Measurements from ENCODE around the gene ITGBL1. TPM values are rescaled to one million over a fixed set of nuclear protein-coding genes. Genes with fewer than 3 reads are reported as not detected.

Gene ITGBL1
- total RNA-seq, 4 donors from 2014 or later, result 0.83 to 28.0 (median 3.0) TPM

DNA sequence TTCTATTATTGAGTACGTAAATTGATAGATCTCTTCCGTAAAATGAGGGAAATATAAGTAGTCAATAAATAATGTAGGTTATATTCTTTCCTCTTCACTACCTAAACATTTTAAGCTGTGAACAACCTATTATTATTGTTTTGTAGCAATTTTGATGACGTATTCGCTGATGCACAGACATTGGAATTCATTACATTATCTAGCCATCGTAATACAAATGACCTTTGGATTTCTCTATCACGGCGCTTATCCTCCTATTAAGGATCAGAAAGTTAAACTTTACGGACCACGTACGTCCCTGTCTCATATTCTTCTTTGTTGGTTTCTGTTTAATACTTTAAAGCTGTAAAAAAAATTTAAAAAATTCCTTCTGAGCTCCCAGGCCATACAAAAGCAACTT lies 264.9 kb downstream of the ITGBL1 start:
- intact Hi-C loops (cut with DNase I), result no loop called here
- H3K36me3 ChIP-seq, result no peaks in the 10 kb centered on the region
- TF ChIP-seq, protein P1, sequence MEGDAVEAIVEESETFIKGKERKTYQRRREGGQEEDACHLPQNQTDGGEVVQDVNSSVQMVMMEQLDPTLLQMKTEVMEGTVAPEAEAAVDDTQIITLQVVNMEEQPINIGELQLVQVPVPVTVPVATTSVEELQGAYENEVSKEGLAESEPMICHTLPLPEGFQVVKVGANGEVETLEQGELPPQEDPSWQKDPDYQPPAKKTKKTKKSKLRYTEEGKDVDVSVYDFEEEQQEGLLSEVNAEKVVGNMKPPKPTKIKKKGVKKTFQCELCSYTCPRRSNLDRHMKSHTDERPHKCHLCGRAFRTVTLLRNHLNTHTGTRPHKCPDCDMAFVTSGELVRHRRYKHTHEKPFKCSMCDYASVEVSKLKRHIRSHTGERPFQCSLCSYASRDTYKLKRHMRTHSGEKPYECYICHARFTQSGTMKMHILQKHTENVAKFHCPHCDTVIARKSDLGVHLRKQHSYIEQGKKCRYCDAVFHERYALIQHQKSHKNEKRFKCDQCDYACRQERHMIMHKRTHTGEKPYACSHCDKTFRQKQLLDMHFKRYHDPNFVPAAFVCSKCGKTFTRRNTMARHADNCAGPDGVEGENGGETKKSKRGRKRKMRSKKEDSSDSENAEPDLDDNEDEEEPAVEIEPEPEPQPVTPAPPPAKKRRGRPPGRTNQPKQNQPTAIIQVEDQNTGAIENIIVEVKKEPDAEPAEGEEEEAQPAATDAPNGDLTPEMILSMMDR (IDR thresholded peaks at IDR 0.05), result no peak
- TF ChIP-seq POLR2A (IDR thresholded peaks at IDR 0.05), result no peak
- no peaks in the 10 kb centered on the region for H3K4me1 ChIP-seq
- no peak overlapping the region for H3K27ac ChIP-seq
- H3K9me3 ChIP-seq, result no peaks in the 10 kb centered on the region
- no peak overlapping the region for H3K4me3 ChIP-seq
- 92 to 93% methylated on average over 10 of the region's 10 CpGs for WGBS, 2 donors
- DNase-seq, result no peak
- H3K27me3 ChIP-seq, result no peaks in the 10 kb centered on the region

DNA sequence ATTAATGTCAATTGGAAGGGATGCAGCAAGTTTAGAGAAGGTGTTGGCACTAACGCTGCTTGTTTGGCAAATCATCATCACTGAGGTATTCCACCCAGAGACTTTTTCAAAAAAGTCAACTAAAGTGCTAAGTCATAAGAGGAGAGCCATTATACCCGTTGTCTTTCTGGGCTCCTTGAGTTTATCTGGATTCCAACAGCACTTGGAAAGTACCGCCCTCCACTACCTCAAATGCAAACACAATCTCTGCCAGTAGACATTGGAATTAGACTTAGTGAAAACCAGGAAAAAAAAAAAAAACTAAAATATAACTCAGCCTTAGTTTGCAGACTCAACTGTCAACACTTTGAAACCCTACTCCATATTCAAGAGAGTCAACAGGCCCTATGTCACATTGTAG lies 266.0 kb downstream of the ITGBL1 start:
- Histone ChIP-seq H3K27me3 (no peaks in the 10 kb centered on the region), H3K36me3 (no peaks in the 10 kb centered on the region), H3K27ac (no peak overlapping the region), H3K4me1 (no peaks in the 10 kb centered on the region), H3K9me3 (no peaks in the 10 kb centered on the region), H3K4me3 (no peak overlapping the region)
- no peak for DNase-seq
- intact Hi-C loops (cut with DNase I), result no loop called here
- no peak for TF ChIP-seq POLR2A (IDR thresholded peaks at IDR 0.05)
- TF ChIP-seq, protein P1 (IDR thresholded peaks at IDR 0.05), result no peak
- 40 to 74% methylated on average over 3 of the region's 3 CpGs for WGBS, 2 donors

DNA sequence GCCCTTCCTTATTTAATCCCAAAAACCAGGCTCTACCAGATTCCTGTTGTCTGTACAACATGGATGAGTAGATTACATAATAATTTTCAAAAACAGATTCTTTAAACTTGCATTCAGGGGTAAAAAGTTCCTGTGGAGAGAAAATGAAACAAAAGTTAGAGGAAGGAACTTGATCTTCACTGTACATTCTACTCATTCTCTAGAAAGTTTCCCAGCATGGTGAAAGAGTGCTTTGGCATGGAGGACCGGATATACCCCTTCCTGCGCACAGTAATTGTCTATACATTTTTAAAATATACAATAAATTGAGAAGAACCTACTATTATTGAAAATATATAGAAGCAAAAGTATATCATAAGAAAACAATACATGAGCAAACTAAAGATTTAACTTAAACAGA lies 274.2 kb downstream of the ITGBL1 start:
- H3K36me3 ChIP-seq, result no peaks in the 10 kb centered on the region
- no peak overlapping the region for H3K4me3 ChIP-seq
- intact Hi-C loops (cut with DNase I), result no loop called here
- 75 to 79% methylated on average over 2 of the region's 2 CpGs for WGBS, 2 donors
- no peak overlapping the region for H3K27ac ChIP-seq
- no peaks in the 10 kb centered on the region for H3K9me3 ChIP-seq
- DNase-seq, result no peak
- H3K4me1 ChIP-seq, result no peaks in the 10 kb centered on the region
- no peaks in the 10 kb centered on the region for H3K27me3 ChIP-seq
- TF ChIP-seq, protein P1 (IDR thresholded peaks at IDR 0.05), result no peak
- no peak for TF ChIP-seq POLR2A (IDR thresholded peaks at IDR 0.05)

DNA sequence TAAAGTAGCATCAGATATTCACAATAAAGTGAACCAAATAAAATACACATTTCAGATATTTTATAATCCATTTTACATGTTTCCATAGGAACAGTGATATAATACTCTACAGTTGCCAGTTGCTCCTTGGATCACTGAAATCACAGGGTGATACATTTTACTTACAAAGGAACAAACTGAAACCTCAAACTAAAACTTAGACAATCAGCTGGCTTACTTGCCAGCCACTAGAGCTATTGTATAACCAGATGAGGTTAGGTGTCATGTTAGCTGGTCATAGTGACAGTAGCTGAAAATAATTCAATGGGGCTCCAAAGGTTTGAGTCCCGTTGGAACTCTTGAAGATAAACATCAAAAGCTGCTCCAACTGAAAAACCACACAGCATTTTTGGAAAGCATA lies 274.6 kb downstream of the ITGBL1 start:
- no peak for DNase-seq
- Histone ChIP-seq H3K27ac (no peak overlapping the region), H3K4me3 (no peak overlapping the region), H3K27me3 (no peaks in the 10 kb centered on the region), H3K4me1 (no peaks in the 10 kb centered on the region), H3K9me3 (no peaks in the 10 kb centered on the region), H3K36me3 (no peaks in the 10 kb centered on the region)
- TF ChIP-seq, protein P1 (IDR thresholded peaks at IDR 0.05), result no peak
- TF ChIP-seq POLR2A (IDR thresholded peaks at IDR 0.05), result no peak
- 12 to 38% methylated on average over 1 of the region's 1 CpG for WGBS, 2 donors
- intact Hi-C loops (cut with DNase I), result no loop called here

DNA sequence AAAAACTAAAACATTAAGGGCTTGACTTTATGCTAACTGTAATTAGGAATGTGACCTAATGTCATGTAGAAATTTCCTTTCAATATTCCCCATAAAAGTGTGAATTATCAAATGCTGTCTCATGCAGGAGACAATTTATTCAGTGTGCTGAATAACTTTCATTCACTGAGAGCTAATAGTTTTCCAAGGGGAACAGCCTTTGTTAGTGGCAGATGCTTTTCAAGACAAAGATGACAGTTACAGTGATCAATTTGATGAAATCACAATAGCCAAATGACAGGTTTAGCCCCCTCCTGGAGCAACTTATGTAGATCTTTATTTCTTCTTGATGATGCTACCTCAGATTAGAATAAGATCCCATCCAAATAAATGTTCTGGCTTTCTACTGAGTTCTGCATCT lies 275.5 kb downstream of the ITGBL1 start:
- H3K36me3 ChIP-seq, result no peaks in the 10 kb centered on the region
- TF ChIP-seq, protein P1 (IDR thresholded peaks at IDR 0.05), result no peak
- no peak for TF ChIP-seq POLR2A (IDR thresholded peaks at IDR 0.05)
- H3K27me3 ChIP-seq, result no peaks in the 10 kb centered on the region
- H3K4me3 ChIP-seq, result no peak overlapping the region
- H3K4me1 ChIP-seq, result no peaks in the 10 kb centered on the region
- no peaks in the 10 kb centered on the region for H3K9me3 ChIP-seq
- no peak overlapping the region for H3K27ac ChIP-seq
- intact Hi-C loops (cut with DNase I), result no loop called here
- DNase-seq, result no peak
